Measurements from ENCODE around the gene SERINC4. TPM values are rescaled to one million over a fixed set of nuclear protein-coding genes. Genes with fewer than 3 reads are reported as not detected.
A peak's percentile ranks its signal among the peaks of the same experiment; 100 is the strongest.

The SERINC4 gene
- total and polyA plus RNA-seq, 2 donors (not counting 1 experiment from before 2014, with no cell fraction given) = 0.32 TPM; not detected in 1

GRCh38 chr15:43794269-43795037 lies 5.6 kb downstream of the SERINC4 start:
- H3K4me3 ChIP-seq (ENCODE audit: control extremely low read depth in 1 of 5, extremely low read depth in 1 of 5, insufficient read depth in 1 of 5, low read depth in 2 of 5, low read length in 4 of 5) = no peak overlapping the region
- ATAC-seq (ENCODE audit: low read depth) = no peak
- WGBS (ENCODE audit: insufficient coverage) = 96% methylated on average over 8 of the region's 9 CpGs
- intact Hi-C loops (cut with micrococcal nuclease) = no loop called here
- H4K20me1 ChIP-seq (ENCODE audit: control insufficient read depth, insufficient read depth, low read length, poor library complexity, severe bottlenecking) = peaks cover 36% of the 10 kb centered on the region
- H3K4me3 Mint-ChIP-seq = peak overlapping the region; percentile 93
- no peak overlapping the region for H3K9ac ChIP-seq (ENCODE audit: low read length)
- H3K27me3 Mint-ChIP-seq = no peaks in the 10 kb centered on the region
- no peak for DNase-seq
- H3K4me1 Mint-ChIP-seq = peaks cover 67% of the 10 kb centered on the region
- H3K4me2 ChIP-seq (replicated peaks; ENCODE audit: low read depth, low read length, poor library complexity, severe bottlenecking) = no peak overlapping the region
- H3K27ac ChIP-seq (ENCODE audit: low read length in 2 of 2) = no peak overlapping the region
- H3K4me1 ChIP-seq (ENCODE audit: control insufficient read depth in 2 of 2, insufficient read depth in 2 of 2, low read length in 2 of 2) = peaks cover 23 to 59% of the 10 kb centered on the region in 2 donors
- no peak overlapping the region for H2AFZ ChIP-seq (ENCODE audit: insufficient read depth, low read depth, low read length, poor library complexity, severe bottlenecking)
- TF ChIP-seq CTCF (IDR thresholded peaks at IDR 0.05) = no peak
- no peak for TF ChIP-seq EZH2 (IDR thresholded peaks at IDR 0.05; ENCODE audit: borderline replicate concordance, insufficient read depth, low read depth, low read length, poor library complexity, severe bottlenecking)
- ChIA-PET POLR2A (interaction anchor here (0.7 to 1.7 kb wide), 3 partner anchors 11 to 528 kb away, joined by 3 to 9 read pairs (median 5); partner anchors contain the start of genes ELL3 and TGM5), CTCF (interaction anchor here (1.0 to 3.2 kb wide), 3 partner anchors 14 to 24 kb away, joined by 4 to 13 read pairs (median 5); partner anchors contain the start of gene ELL3)
- no peaks in the 10 kb centered on the region for H3K27me3 ChIP-seq (replicated peaks in 1 of 4; ENCODE audit: control extremely low read depth in 1 of 4, control insufficient read depth in 3 of 4, insufficient read depth in 4 of 4, low read length in 3 of 4)
- peaks cover 28% of the 10 kb centered on the region for H3K79me2 ChIP-seq (ENCODE audit: control insufficient read depth, insufficient read depth, low read length)
- peak overlapping the region; percentile 37 for H3K27ac Mint-ChIP-seq
- H3K36me3 ChIP-seq (replicated peaks in 1 of 2; ENCODE audit: control extremely low read depth in 1 of 2, control insufficient read depth in 1 of 2, extremely low read depth in 1 of 2, insufficient read depth in 2 of 2, low read length in 1 of 2) = peaks cover 0 to 54% of the 10 kb centered on the region in 2 experiments
- H3K9me3 Mint-ChIP-seq (ENCODE audit: insufficient read depth) = no peaks in the 10 kb centered on the region
- H3K9me3 ChIP-seq (ENCODE audit: control extremely low read depth in 1 of 3, control insufficient read depth in 2 of 3, insufficient read depth in 1 of 3, low read length in 2 of 3) = peaks cover 0 to 6% (median 0%) of the 10 kb centered on the region in 3 donors

GRCh38 chr15:43793647-43794046 lies 6.4 kb downstream of the SERINC4 start:
- Mint-ChIP-seq H3K4me3 (peak overlapping the region; percentile 93), H3K27ac (peak overlapping the region; percentile 93), H3K27me3 (no peaks in the 10 kb centered on the region), H3K9me3 (ENCODE audit: insufficient read depth) (no peaks in the 10 kb centered on the region), H3K4me1 (peaks cover 67% of the 10 kb centered on the region)
- peaks cover 0 to 46% of the 10 kb centered on the region in 2 experiments for H3K36me3 ChIP-seq (replicated peaks in 1 of 2; ENCODE audit: control extremely low read depth in 1 of 2, control insufficient read depth in 1 of 2, extremely low read depth in 1 of 2, insufficient read depth in 2 of 2, low read length in 1 of 2)
- H3K4me3 ChIP-seq (ENCODE audit: control extremely low read depth in 1 of 5, extremely low read depth in 1 of 5, insufficient read depth in 1 of 5, low read depth in 2 of 5, low read length in 4 of 5) = peak overlapping the region in 3 of 5 experiments; percentile 50 to 98 (median 88)
- peaks cover 28% of the 10 kb centered on the region for H3K79me2 ChIP-seq (ENCODE audit: control insufficient read depth, insufficient read depth, low read length)
- H3K4me2 ChIP-seq (replicated peaks; ENCODE audit: low read depth, low read length, poor library complexity, severe bottlenecking) = peak overlapping the region; percentile 87
- H4K20me1 ChIP-seq (ENCODE audit: control insufficient read depth, insufficient read depth, low read length, poor library complexity, severe bottlenecking) = peaks cover 36% of the 10 kb centered on the region
- ATAC-seq (ENCODE audit: low read depth) = no peak
- peaks cover 0 to 6% (median 0%) of the 10 kb centered on the region in 3 donors for H3K9me3 ChIP-seq (ENCODE audit: control extremely low read depth in 1 of 3, control insufficient read depth in 2 of 3, insufficient read depth in 1 of 3, low read length in 2 of 3)
- DNase-seq = no peak
- peak overlapping the region in 1 of 2 donors; percentile 96 for H3K27ac ChIP-seq (ENCODE audit: low read length in 2 of 2)
- WGBS (ENCODE audit: insufficient coverage) = 92% methylated on average over 6 of the region's 10 CpGs
- no peak for TF ChIP-seq EZH2 (IDR thresholded peaks at IDR 0.05; ENCODE audit: borderline replicate concordance, insufficient read depth, low read depth, low read length, poor library complexity, severe bottlenecking)
- TF ChIP-seq CTCF (IDR thresholded peaks at IDR 0.05) = no peak
- POLR2A ChIA-PET = interaction anchor here (1.5 to 2.3 kb wide), 3 partner anchors 16 to 31 kb away, joined by 4 to 15 read pairs (median 9); partner anchors contain the start of genes ELL3 and MFAP1
- CTCF ChIA-PET = interaction anchor here (1.3 to 8.7 kb wide), 2 partner anchors 15 to 20 kb away, joined by 5 to 150 read pairs; partner anchors contain the start of gene ELL3
- intact Hi-C loops (cut with micrococcal nuclease) = no loop called here
- no peak overlapping the region for H3K9ac ChIP-seq (ENCODE audit: low read length)
- H2AFZ ChIP-seq (ENCODE audit: insufficient read depth, low read depth, low read length, poor library complexity, severe bottlenecking) = no peak overlapping the region
- no peaks in the 10 kb centered on the region for H3K27me3 ChIP-seq (replicated peaks in 1 of 4; ENCODE audit: control extremely low read depth in 1 of 4, control insufficient read depth in 3 of 4, insufficient read depth in 4 of 4, low read length in 3 of 4)
- peaks cover 31 to 61% of the 10 kb centered on the region in 2 donors for H3K4me1 ChIP-seq (ENCODE audit: control insufficient read depth in 2 of 2, insufficient read depth in 2 of 2, low read length in 2 of 2)
